Gastroesophageal sphincter (tissue), 3 donors: ENCODE measurements around the gene FAM89B.
A peak's percentile ranks its signal among the peaks of the same experiment; 100 is the strongest.

Source experiments
- CTCF ChIP-seq, 4 experiments: fragments of 200-600 bp in 2 of 4; fragments of 450-650 bp in 2 of 4; sonication (generic) in 1 of 4; IDR thresholded peaks; one replicate each; pipeline ENCODE4 v1.5.1; 2017 to 2019; ENCODE audit warnings: antibody characterized with exemption in 4 of 4, mild to moderate bottlenecking in 2 of 4, moderate library complexity in 2 of 4
- EP300 ChIP-seq: sonication (generic); formaldehyde crosslinking; IDR thresholded peaks from one replicate; pipeline ENCODE4 v1.6.1; 2017; ENCODE audit warnings: antibody characterized with exemption, mild to moderate bottlenecking
- POLR2A ChIP-seq, 2 donors: fragments of 450-650 bp; IDR thresholded peaks; one replicate each; pipeline ENCODE4 v1.6.1; 2017; ENCODE audit warnings: antibody characterized with exemption in 2 of 2, mild to moderate bottlenecking in 2 of 2, moderate library complexity in 1 of 2

DNA sequence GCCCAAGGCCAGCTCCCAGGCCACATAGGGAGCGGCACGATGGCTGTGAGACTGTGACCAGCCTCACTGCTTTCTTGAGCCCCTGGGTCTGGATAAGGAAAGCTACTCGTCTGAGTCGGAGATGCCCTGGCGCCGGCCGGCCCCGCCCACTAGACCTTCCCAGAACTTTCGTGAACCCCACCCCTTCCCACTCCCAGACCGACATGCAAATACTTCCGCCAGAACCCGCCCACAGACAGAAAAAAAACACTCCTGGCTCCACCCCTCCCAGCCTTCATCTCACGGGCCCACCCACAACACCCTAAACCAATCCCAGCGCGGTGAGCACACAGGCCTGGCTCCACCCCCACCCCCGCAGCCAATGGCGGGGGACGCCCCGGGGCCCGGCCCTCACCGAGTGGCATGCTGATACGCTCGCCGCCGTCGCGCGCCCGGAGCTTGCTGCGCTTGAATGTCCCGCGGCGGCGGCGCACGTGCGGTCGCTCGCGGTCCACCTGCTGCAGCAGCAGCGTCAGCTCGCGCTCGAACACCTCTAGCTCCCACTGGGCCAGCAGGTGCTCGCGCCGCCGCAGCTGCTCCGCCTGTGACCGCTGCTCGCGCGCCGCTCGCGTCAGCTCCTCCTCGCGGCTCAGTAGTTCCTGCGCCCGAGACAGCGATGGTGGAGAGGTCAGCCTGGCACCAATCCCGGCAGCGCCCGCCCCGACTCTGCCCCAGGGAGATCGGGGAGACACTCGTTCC, 34.7 kb downstream of the FAM89B start:
- peak in 3 of 4 experiments; percentile 18 to 22 (median 22) for TF ChIP-seq CTCF (IDR thresholded peaks at IDR 0.05)
- TF ChIP-seq POLR2A (IDR thresholded peaks at IDR 0.05), result peak in 1 of 2 donors; percentile 17
- no peak for TF ChIP-seq EP300
